ENCODE results near the gene ANKRD18B. TPM values are rescaled to one million over a fixed set of nuclear protein-coding genes. Genes with fewer than 3 reads are reported as not detected.

Gene ANKRD18B
- total and polyA plus RNA-seq, 2 of the 8 experiments (the other 6 are each of a cell fraction or from before 2014, with no cell fraction given) = 1.6 to 13.8 TPM

DNA sequence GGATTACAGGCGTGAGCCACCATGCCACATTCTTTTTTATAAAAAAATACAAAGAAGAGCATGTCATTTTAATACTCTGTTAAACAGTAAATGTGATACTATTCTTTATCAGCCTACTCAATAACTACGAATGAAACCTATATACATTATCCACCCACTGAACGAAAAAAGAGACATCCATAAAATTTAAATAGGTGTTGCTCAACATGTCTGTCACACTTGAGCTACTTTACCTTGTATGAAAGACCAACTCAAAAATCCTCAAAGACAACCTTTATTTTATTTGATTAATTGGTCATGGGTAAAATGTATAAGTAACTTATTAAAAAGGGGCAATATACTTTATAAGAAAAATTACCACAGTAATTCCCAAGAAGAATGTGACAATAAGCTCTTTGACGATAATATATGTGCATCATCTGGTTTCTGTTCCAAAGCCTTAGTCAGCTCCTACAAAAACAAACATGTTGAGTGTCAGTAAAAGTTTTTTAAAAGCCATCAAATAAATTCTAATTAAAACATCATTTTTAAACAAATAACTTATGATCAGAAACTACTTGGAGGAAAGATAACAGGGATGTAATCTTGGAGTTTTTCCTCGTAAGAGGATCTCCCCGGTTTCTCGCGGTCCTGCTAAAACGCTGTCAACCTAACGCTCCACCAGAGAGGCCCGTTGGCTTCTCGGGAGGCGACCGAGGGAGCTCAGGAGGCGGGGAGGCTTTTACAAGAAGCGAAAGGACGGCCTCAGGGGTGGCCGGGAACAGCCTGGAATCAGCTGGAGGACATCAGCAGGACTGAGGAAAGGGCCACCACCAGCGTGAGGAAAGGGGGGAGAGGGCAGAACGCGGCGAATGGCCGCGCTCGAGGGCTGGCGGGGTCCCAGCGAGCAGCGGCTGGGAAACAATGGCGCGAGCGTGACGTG lies 13.5 kb upstream of the ANKRD18B start:
- 14% methylated on average over 32 of the region's 32 CpGs; no CpG with 5 or more reads in 1 of the 2 experiments for WGBS, 2 experiments (ENCODE audit: extremely low coverage in 1 of 2, insufficient coverage in 1 of 2, insufficient read length in 1 of 2, insufficient replicate concordance in 2 of 2, low coverage in 1 of 2, low lambda C conversion rate in 2 of 2, missing lambda C conversion rate in 1 of 2)
- H2BK12ac ChIP-seq (ENCODE audit: low read depth, low read length) = peak overlapping the region; percentile 84; the same call in 1 of the 2 replicates
- no peak overlapping the region for H4K5ac ChIP-seq (ENCODE audit: insufficient read length, low read depth, low read length)
- no peaks in the 10 kb centered on the region; a peak in 1 of 7 replicates for H3K27me3 ChIP-seq (replicated peaks in 1 of 4; ENCODE audit: control insufficient read depth in 3 of 4, extremely low read depth in 1 of 4, insufficient read depth in 3 of 4, low read length in 3 of 4)
- DNase-seq (ENCODE audit: low read depth in 1 of 2, low spot score in 2 of 2) = peak in 1 of 2 experiments; percentile 71
- H4K20me1 ChIP-seq (replicated peaks in 1 of 2; ENCODE audit: control insufficient read depth in 1 of 2, insufficient read depth in 2 of 2, low read length in 2 of 2) = no peaks in the 10 kb centered on the region
- peaks cover 4% of the 10 kb centered on the region; the same call in 1 of the 2 replicates for H3K23me2 ChIP-seq (ENCODE audit: low read depth, low read length)
- no peaks in the 10 kb centered on the region for H3K36me3 ChIP-seq (ENCODE audit: control insufficient read depth in 2 of 4, insufficient read depth in 4 of 4, low read length in 3 of 4)
- H2BK120ac ChIP-seq (replicated peaks; ENCODE audit: low read depth, low read length) = no peak overlapping the region
- H4K91ac ChIP-seq (replicated peaks; ENCODE audit: insufficient read length, low read length) = no peak overlapping the region
- ChIA-PET CTCF (ENCODE audit: partially characterized antibody) (interaction anchor here (0.9 to 1.3 kb wide), 2 partner anchors 44 to 212 kb away, joined by 3 to 4 read pairs; no protein-coding TSS in a partner anchor), POLR2A (ENCODE audit: partially characterized antibody) (interaction anchor here (1.6 to 2.4 kb wide), 2 partner anchors 14 to 111 kb away, joined by 4 to 11 read pairs; partner anchors contain the start of gene ANKRD18B)
- peak overlapping the region; percentile 60 to 77 for H3K4me2 ChIP-seq (ENCODE audit: insufficient read depth in 1 of 2, low read depth in 2 of 2, low read length in 2 of 2)
- no peaks in the 10 kb centered on the region for H3K9me3 ChIP-seq (ENCODE audit: insufficient read depth in 2 of 2, low read depth in 1 of 2, low read length in 1 of 2)
- H3K9ac ChIP-seq (replicated peaks in 1 of 4; ENCODE audit: extremely low read depth in 1 of 4, low read depth in 3 of 4, low read length in 3 of 4) = peak overlapping the region; percentile 44 to 85 (median 72)
- H3K4me3 ChIP-seq (ENCODE audit: extremely low read depth in 1 of 4, insufficient read depth in 2 of 4, low read depth in 3 of 4, low read length in 4 of 4) = peak overlapping the region; percentile 59 to 79 (median 67)
- no peak overlapping the region for H2BK20ac ChIP-seq (ENCODE audit: low read length)
- H2BK5ac ChIP-seq (ENCODE audit: low read depth, low read length) = no peak overlapping the region
- no peaks in the 10 kb centered on the region for H3K79me2 ChIP-seq (ENCODE audit: control insufficient read depth in 1 of 2, insufficient read depth in 2 of 2, low read length in 2 of 2)
- no peak overlapping the region for H3K27ac ChIP-seq (ENCODE audit: low read depth, low read length)
- no peak overlapping the region for H2AK5ac ChIP-seq (ENCODE audit: low read depth, low read length)
- no peak overlapping the region for H3K23ac ChIP-seq (ENCODE audit: insufficient read length)
- H3K4me1 ChIP-seq (replicated peaks in 1 of 4; ENCODE audit: control insufficient read depth in 3 of 4, insufficient read depth in 4 of 4, low read length in 3 of 4) = no peaks in the 10 kb centered on the region
- no peak overlapping the region for H2BK15ac ChIP-seq (ENCODE audit: low read length)
- peak overlapping the region; percentile 82 for H2AFZ ChIP-seq (ENCODE audit: low read length)
- no peak for FAIRE-seq
- no peak overlapping the region for H3K56ac ChIP-seq (replicated peaks; ENCODE audit: insufficient read length, low read depth, low read length)
- H3K79me1 ChIP-seq (ENCODE audit: low read depth, low read length) = no peaks in the 10 kb centered on the region
- no peak overlapping the region for H3K14ac ChIP-seq (ENCODE audit: insufficient read length)
- no peak overlapping the region for H3K4ac ChIP-seq (replicated peaks; ENCODE audit: insufficient read length, low read depth, low read length)
- peak overlapping the region; percentile 87; the same call in 1 of the 2 replicates for H3K18ac ChIP-seq (ENCODE audit: extremely low read depth, low read length)
- no peak overlapping the region; the same call in 1 of the 2 replicates for H4K8ac ChIP-seq (ENCODE audit: extremely low read depth, insufficient read depth, low read length)
- TF ChIP-seq CTBP2 (IDR thresholded peaks at IDR 0.05; ENCODE audit: borderline replicate concordance, insufficient read depth, insufficient read length, low read length) (no peak), RXRA (IDR thresholded peaks at IDR 0.05; ENCODE audit: insufficient read depth, low read depth, low read length) (no peak), POLR2AphosphoS5 (IDR thresholded peaks at IDR 0.05; ENCODE audit: low read depth, low read length) (0 out of 2 replicates have a peak, but pooled peaks have one; percentile 43), NANOG (IDR thresholded peaks at IDR 0.05; ENCODE audit: insufficient read depth, low read depth, low read length, poor library complexity, severe bottlenecking) (no peak), TAF1 (IDR thresholded peaks at IDR 0.05; ENCODE audit: low read depth, low read length) (peak; percentile 69; the same call in 1 of the 2 replicates), YY1 (IDR thresholded peaks at IDR 0.05; ENCODE audit: low read depth, low read length) (peak; percentile 84), POLR2A (IDR thresholded peaks at IDR 0.05; ENCODE audit: control extremely low read depth in 1 of 2, low read depth in 2 of 2, low read length in 2 of 2) (peak in 1 of 2 experiments; percentile 81; a peak in 2 of 3 replicates), ASH2L (IDR thresholded peaks at IDR 0.05; ENCODE audit: low read length) (peak; percentile 78), KDM4A (IDR thresholded peaks at IDR 0.05; ENCODE audit: low read depth, low read length, severe bottlenecking) (peak; percentile 61), TBP (IDR thresholded peaks at IDR 0.05; ENCODE audit: low read depth, low read length) (peak; percentile 37; the same call in 1 of the 2 replicates)
- TF ChIP-seq, protein P1, sequence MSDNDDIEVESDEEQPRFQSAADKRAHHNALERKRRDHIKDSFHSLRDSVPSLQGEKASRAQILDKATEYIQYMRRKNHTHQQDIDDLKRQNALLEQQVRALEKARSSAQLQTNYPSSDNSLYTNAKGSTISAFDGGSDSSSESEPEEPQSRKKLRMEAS (IDR thresholded peaks at IDR 0.05) = peak; percentile 13; the same call in 1 of the 2 replicates
